GM12878 (cell line): Measurements from ENCODE around the gene NRG2. TPM values are rescaled to one million over a fixed set of nuclear protein-coding genes. Genes with fewer than 3 reads are reported as not detected.

ENCODE experiments used
- ATAC-seq: fragments of 200-7000 bp; cut with Tn5 transposase; 3 replicates; pipeline ENCODE4 v1.9.1; 2020; ENCODE audit warnings: mild to moderate bottlenecking, moderate library complexity
- BruUV-seq: library from RNA; stranded (reverse); fragments of 400-500 nt; replicated peaks from 2 replicates; lab custom pipeline; 2021; lab: Mats Ljungman, UMichigan
- CTCF ChIA-PET: fragments of 300-600 bp; sonication (Branson Sonifier 250); formaldehyde crosslinking; extraction: SDS; loops from one replicate; lab custom pipeline; 2021; ENCODE audit warnings: inconsistent platforms; lab: Yijun Ruan, JAX
- POLR2A ChIA-PET: fragments of 350-600 bp; formaldehyde crosslinking; extraction: SDS; loops from one replicate; lab custom pipeline; 2021; ENCODE audit warnings: inconsistent platforms; lab: Charles Lee
- RAD21 ChIA-PET: fragments of 300-600 bp; sonication (Branson Sonifier 250); formaldehyde crosslinking; loops from one replicate; lab custom pipeline; 2023; ENCODE audit warnings: antibody characterized with exemption; ENCODE audit not compliant: unreplicated experiment; lab: Charles Lee
- SMC1A ChIA-PET: fragments of 300-600 bp; sonication (Branson Sonifier 250); formaldehyde crosslinking; loops from one replicate; lab custom pipeline; 2023; ENCODE audit not compliant: unreplicated experiment, uncharacterized antibody; lab: Charles Lee
- DNase-seq: peaks from one replicate; pipeline ENCODE4 v3.0.0-alpha.2; 2011; ENCODE audit warnings: low read depth, low spot score
- FAIRE-seq: peaks from 3 replicates; lab custom pipeline; 2011; peaks lifted over from hg19 to GRCh38; lab: Jason Lieb, UNC
- H2AFZ ChIP-seq: 2 replicates; pipeline ENCODE4 v1.6.0; 2011; ENCODE audit warnings: low read depth, low read length, control low read depth; ENCODE audit not compliant: control insufficient read depth
- H3K27ac ChIP-seq: 2 replicates; pipeline ENCODE4 v1.5.1; 2011; ENCODE audit warnings: control low read depth; ENCODE audit not compliant: control insufficient read depth, insufficient read depth
- H3K27me3 ChIP-seq, 2 experiments: replicated peaks in 1 of 2; 2 replicates each; pipeline versions ENCODE4 v1.6.0 to v1.6.1; 2011; ENCODE audit warnings: low read length in 1 of 2; ENCODE audit not compliant: control insufficient read depth in 2 of 2, insufficient read depth in 2 of 2
- H3K36me3 ChIP-seq, 2 experiments: 2 replicates each; pipeline ENCODE4 v1.5.1; 2011; ENCODE audit warnings: low read length in 1 of 2; ENCODE audit not compliant: control insufficient read depth in 2 of 2, insufficient read depth in 2 of 2
- H3K4me1 ChIP-seq: 2 replicates; pipeline ENCODE4 v1.6.1; 2011; ENCODE audit warnings: mild to moderate bottlenecking, low read length, moderate library complexity, mixed read lengths; ENCODE audit not compliant: control insufficient read depth, insufficient read depth
- H3K4me2 ChIP-seq: 2 replicates; pipeline ENCODE4 v1.6.0; 2011; ENCODE audit warnings: control low read depth; ENCODE audit not compliant: control insufficient read depth, insufficient read depth
- H3K4me3 ChIP-seq: fragments of 200-600 bp; sonication (generic); 2 replicates; pipeline ENCODE4 v1.5.1; 2016
- H3K79me2 ChIP-seq: 2 replicates; pipeline ENCODE4 v1.6.0; 2011; ENCODE audit warnings: low read length; ENCODE audit not compliant: control insufficient read depth, insufficient read depth
- H3K9ac ChIP-seq: 2 replicates; pipeline ENCODE4 v1.8.0; 2011; ENCODE audit warnings: low read length, control low read depth, mixed read lengths; ENCODE audit not compliant: control insufficient read depth, insufficient read depth
- H3K9me3 ChIP-seq: replicated peaks from 3 replicates; pipeline ENCODE4 v1.5.1; 2011; ENCODE audit warnings: mild to moderate bottlenecking, low read length; ENCODE audit not compliant: control insufficient read depth, insufficient read depth
- H4K20me1 ChIP-seq: 2 replicates; pipeline ENCODE4 v1.6.0; 2011; ENCODE audit not compliant: control insufficient read depth, insufficient read depth
- ASH2L ChIP-seq: fragments of 300-600, 200-600 bp; sonication (generic); IDR thresholded peaks from 2 replicates; pipeline ENCODE4 v1.6.1; 2017; ENCODE audit warnings: low read depth, mild to moderate bottlenecking, borderline replicate concordance
- BCL11A ChIP-seq: IDR thresholded peaks from 2 replicates; pipeline ENCODE4 v1.6.1; 2011; ENCODE audit warnings: low read depth, low read length
- EGR1 ChIP-seq, 2 experiments: IDR thresholded peaks; 1 replicate in 1 of 2; 2 replicates in 1 of 2; pipeline ENCODE4 v1.6.1; 2011 to 2012; ENCODE audit warnings: low read depth in 2 of 2, low read length in 2 of 2, borderline replicate concordance in 1 of 2, mild to moderate bottlenecking in 1 of 2, moderate library complexity in 1 of 2
- IKZF1 ChIP-seq: fragments of 450-650 bp; conservative IDR thresholded peaks from 2 replicates; pipeline ENCODE4 v1.6.1; 2017; ENCODE audit warnings: antibody characterized with exemption, mild to moderate bottlenecking
- KLF5 ChIP-seq: fragments of 450-650 bp; IDR thresholded peaks from 2 replicates; pipeline ENCODE4 v1.6.1; 2014; ENCODE audit warnings: mild to moderate bottlenecking; ENCODE audit not compliant: partially characterized antibody
- MEF2B ChIP-seq: fragments of 450-650 bp; IDR thresholded peaks from 2 replicates; pipeline ENCODE4 v1.6.1; 2018; ENCODE audit warnings: mild to moderate bottlenecking, moderate library complexity; ENCODE audit not compliant: partially characterized antibody, poor library complexity, severe bottlenecking
- NR2C2 ChIP-seq: IDR thresholded peaks from 2 replicates; pipeline ENCODE4 v1.6.1; 2011; ENCODE audit warnings: borderline replicate concordance, low read depth; ENCODE audit not compliant: control insufficient read depth, insufficient read length
- PML ChIP-seq: IDR thresholded peaks from 2 replicates; pipeline ENCODE4 v1.6.1; 2012; ENCODE audit warnings: low read length, inconsistent platforms
- SMC3 ChIP-seq: IDR thresholded peaks from 2 replicates; pipeline ENCODE4 v1.6.1; 2011; ENCODE audit warnings: low read length, improper control_type of control experiment, borderline replicate concordance
- ZNF207 ChIP-seq: fragments of 450-650 bp; IDR thresholded peaks from 2 replicates; pipeline ENCODE4 v1.6.1; 2014; ENCODE audit warnings: antibody characterized with exemption, mild to moderate bottlenecking, borderline replicate concordance
- whole genome bisulfite sequencing: methylation state at CpG from one replicate; pipeline ENCODE4 v1.1.6; 2016; ENCODE audit warnings: low lambda C conversion rate; ENCODE audit not compliant: insufficient replicate concordance, insufficient coverage; ENCODE audit errors: missing lambda C conversion rate; 5-methylcytosine and 5-hydroxymethylcytosine counted together
- in situ Hi-C: fragments of 300-500 bp; cut with MboI; formaldehyde crosslinking; loops from 9 replicates; pipeline ENCODE4 v1.14.3; 2018; ENCODE audit warnings: mixed read lengths
- intact Hi-C: fragments of 100-400 bp; cut with micrococcal nuclease; formaldehyde crosslinking; loops from one replicate; pipeline ENCODE4 v1.14.2; 2022; ENCODE audit not compliant: unreplicated experiment
- polyA plus RNA-seq, 11 experiments: library from polyadenylated mRNA; depleted of rRNA in 4 of 11; unstranded in 6 of 11; stranded (reverse) in 5 of 11; fragments of >200 nt; fragmentation: Nextera tagmentation in 4 of 11; fragmentation: Illumina TruSeq in 1 of 11; extraction: Ambion mirVana in 4 of 11; extraction: Trizol in 1 of 11; gene quantifications; 1 replicate in 1 of 11; 2 replicates in 10 of 11; pipeline versions ENCODE4 v1.2.1 to v1.2.3, GENCODE V29; 2011 to 2016; ENCODE audit warnings: inconsistent platforms in 2 of 11, missing spikeins in 2 of 11, low read depth in 1 of 11
- total RNA-seq, 4 experiments: library from RNA; depleted of rRNA in 3 of 4; stranded (reverse); fragments of >200 nt in 3 of 4; fragmentation: Illumina TruSeq in 1 of 4; extraction: Trizol in 1 of 4; gene quantifications; 2 replicates each; pipeline versions ENCODE4 v1.2.1 to v1.2.3, GENCODE V29; 2013 to 2021
- TF ChIP-seq, protein P1 (sequence below): fragments of 450-650 bp; IDR thresholded peaks from 2 replicates; pipeline ENCODE4 v1.6.1; 2017; ENCODE audit warnings: mild to moderate bottlenecking
- TF ChIP-seq, protein P2 (sequence below): fragments of 450-650 bp; IDR thresholded peaks from 2 replicates; pipeline ENCODE4 v1.6.1; 2017; ENCODE audit warnings: mild to moderate bottlenecking, moderate library complexity
- TF ChIP-seq, protein P3 (sequence below), 3 experiments: IDR thresholded peaks in 2 of 3; conservative IDR thresholded peaks in 1 of 3; 2 replicates each; pipeline ENCODE4 v1.5.1; 2011; ENCODE audit warnings: low read depth in 3 of 3, low read length in 3 of 3, mild to moderate bottlenecking in 3 of 3, control low read depth in 2 of 3, moderate library complexity in 2 of 3, inconsistent platforms in 1 of 3, mixed read lengths in 1 of 3; ENCODE audit not compliant: control insufficient read depth in 2 of 3, insufficient read depth in 1 of 3; ENCODE audit errors: extremely low read depth in 1 of 3

Gene NRG2
- total and polyA plus RNA-seq, 10 of the 15 experiments (the other 5 are each of a cell fraction or from before 2014, with no cell fraction given), result 0.10 to 21.7 (median 9.6) TPM

DNA sequence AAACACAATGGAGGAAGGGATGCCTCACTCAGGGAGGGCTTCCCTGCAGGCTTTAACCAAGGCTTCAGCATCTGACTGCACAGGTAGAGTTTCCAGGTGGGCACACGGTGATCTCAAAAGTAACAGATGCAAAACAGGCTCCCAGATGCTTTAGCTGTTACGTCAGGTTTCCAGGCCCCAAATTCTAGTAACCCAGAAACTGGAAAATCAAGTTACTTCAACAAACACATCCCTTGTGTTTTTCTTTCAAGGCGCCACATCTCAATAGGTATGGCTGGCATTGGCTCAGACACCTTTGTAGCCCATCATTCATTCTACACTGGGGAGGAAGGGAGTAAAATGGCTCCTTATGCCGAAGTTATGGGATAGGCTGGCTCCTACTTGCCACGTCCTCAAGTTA is 27.4 kb downstream of the NRG2 start:
- no TSS peak for BruUV-seq
- Histone ChIP-seq H3K27me3 (no peaks in the 10 kb centered on the region), H3K79me2 (peaks cover 31% of the 10 kb centered on the region), H3K9ac (no peak overlapping the region), H3K27ac (no peak overlapping the region), H3K36me3 (no peaks in the 10 kb centered on the region; a peak in 1 of 4 replicates), H3K4me2 (no peak overlapping the region)
- ChIA-PET SMC1A (interaction anchor here (4.2 to 27.7 kb wide), 2 partner anchors 11 to 26 kb away, joined by 19 to 394 read pairs; partner anchors contain the start of gene NRG2), RAD21 (no interaction called here), POLR2A (interaction anchor here (1.2 to 1.4 kb wide), 2 partner anchors 15 to 33 kb away, joined by 3 read pairs; no protein-coding TSS in a partner anchor)
- FAIRE-seq (no peak), DNase-seq (no peak)
- in situ Hi-C loops, result no loop called here
- no peak for TF ChIP-seq MEF2B
- no peak for TF ChIP-seq NR2C2
- TF ChIP-seq SMC3, result no peak
- TF ChIP-seq, protein P1, sequence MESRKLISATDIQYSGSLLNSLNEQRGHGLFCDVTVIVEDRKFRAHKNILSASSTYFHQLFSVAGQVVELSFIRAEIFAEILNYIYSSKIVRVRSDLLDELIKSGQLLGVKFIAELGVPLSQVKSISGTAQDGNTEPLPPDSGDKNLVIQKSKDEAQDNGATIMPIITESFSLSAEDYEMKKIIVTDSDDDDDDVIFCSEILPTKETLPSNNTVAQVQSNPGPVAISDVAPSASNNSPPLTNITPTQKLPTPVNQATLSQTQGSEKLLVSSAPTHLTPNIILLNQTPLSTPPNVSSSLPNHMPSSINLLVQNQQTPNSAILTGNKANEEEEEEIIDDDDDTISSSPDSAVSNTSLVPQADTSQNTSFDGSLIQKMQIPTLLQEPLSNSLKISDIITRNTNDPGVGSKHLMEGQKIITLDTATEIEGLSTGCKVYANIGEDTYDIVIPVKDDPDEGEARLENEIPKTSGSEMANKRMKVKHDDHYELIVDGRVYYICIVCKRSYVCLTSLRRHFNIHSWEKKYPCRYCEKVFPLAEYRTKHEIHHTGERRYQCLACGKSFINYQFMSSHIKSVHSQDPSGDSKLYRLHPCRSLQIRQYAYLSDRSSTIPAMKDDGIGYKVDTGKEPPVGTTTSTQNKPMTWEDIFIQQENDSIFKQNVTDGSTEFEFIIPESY, result no peak
- no peak for TF ChIP-seq IKZF1
- TF ChIP-seq EGR1 (IDR thresholded peaks at IDR 0.05; ENCODE audit: borderline replicate concordance in 1 of 2, low read depth in 2 of 2, low read length in 2 of 2), result no peak
- TF ChIP-seq, protein P2, sequence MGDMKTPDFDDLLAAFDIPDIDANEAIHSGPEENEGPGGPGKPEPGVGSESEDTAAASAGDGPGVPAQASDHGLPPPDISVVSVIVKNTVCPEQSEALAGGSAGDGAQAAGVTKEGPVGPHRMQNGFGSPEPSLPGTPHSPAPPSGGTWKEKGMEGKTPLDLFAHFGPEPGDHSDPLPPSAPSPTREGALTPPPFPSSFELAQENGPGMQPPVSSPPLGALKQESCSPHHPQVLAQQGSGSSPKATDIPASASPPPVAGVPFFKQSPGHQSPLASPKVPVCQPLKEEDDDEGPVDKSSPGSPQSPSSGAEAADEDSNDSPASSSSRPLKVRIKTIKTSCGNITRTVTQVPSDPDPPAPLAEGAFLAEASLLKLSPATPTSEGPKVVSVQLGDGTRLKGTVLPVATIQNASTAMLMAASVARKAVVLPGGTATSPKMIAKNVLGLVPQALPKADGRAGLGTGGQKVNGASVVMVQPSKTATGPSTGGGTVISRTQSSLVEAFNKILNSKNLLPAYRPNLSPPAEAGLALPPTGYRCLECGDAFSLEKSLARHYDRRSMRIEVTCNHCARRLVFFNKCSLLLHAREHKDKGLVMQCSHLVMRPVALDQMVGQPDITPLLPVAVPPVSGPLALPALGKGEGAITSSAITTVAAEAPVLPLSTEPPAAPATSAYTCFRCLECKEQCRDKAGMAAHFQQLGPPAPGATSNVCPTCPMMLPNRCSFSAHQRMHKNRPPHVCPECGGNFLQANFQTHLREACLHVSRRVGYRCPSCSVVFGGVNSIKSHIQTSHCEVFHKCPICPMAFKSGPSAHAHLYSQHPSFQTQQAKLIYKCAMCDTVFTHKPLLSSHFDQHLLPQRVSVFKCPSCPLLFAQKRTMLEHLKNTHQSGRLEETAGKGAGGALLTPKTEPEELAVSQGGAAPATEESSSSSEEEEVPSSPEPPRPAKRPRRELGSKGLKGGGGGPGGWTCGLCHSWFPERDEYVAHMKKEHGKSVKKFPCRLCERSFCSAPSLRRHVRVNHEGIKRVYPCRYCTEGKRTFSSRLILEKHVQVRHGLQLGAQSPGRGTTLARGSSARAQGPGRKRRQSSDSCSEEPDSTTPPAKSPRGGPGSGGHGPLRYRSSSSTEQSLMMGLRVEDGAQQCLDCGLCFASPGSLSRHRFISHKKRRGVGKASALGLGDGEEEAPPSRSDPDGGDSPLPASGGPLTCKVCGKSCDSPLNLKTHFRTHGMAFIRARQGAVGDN, result no peak
- TF ChIP-seq PML, result no peak
- TF ChIP-seq BCL11A, result no peak
- no peak for TF ChIP-seq KLF5
- TF ChIP-seq ASH2L, result no peak
- TF ChIP-seq, protein P3, sequence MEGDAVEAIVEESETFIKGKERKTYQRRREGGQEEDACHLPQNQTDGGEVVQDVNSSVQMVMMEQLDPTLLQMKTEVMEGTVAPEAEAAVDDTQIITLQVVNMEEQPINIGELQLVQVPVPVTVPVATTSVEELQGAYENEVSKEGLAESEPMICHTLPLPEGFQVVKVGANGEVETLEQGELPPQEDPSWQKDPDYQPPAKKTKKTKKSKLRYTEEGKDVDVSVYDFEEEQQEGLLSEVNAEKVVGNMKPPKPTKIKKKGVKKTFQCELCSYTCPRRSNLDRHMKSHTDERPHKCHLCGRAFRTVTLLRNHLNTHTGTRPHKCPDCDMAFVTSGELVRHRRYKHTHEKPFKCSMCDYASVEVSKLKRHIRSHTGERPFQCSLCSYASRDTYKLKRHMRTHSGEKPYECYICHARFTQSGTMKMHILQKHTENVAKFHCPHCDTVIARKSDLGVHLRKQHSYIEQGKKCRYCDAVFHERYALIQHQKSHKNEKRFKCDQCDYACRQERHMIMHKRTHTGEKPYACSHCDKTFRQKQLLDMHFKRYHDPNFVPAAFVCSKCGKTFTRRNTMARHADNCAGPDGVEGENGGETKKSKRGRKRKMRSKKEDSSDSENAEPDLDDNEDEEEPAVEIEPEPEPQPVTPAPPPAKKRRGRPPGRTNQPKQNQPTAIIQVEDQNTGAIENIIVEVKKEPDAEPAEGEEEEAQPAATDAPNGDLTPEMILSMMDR (IDR thresholded peaks at IDR 0.05 in 2 of 3, conservative IDR thresholded peaks at IDR 0.05 in 1 of 3; ENCODE audit: control insufficient read depth in 2 of 3, extremely low read depth in 1 of 3, insufficient read depth in 1 of 3, low read depth in 3 of 3, low read length in 3 of 3), result no peak
- no peak for TF ChIP-seq ZNF207
- TF ChIP-seq, all 136 proteins: peak for 0
- ATAC-seq, result no peak
- no peaks in the 10 kb centered on the region for H4K20me1 ChIP-seq
- 51% methylated on average over 5 of the region's 5 CpGs for WGBS
- no peak overlapping the region for H3K4me3 ChIP-seq
- CTCF ChIA-PET, result interaction anchor here (1.8 kb wide), 1 partner anchor 10 kb away, joined by 4 read pairs; no protein-coding TSS in a partner anchor
- no peak overlapping the region for H2AFZ ChIP-seq
- H3K4me1 ChIP-seq, result peaks cover 12% of the 10 kb centered on the region
- intact Hi-C loops, result no loop called here
- H3K9me3 ChIP-seq, result peaks cover 2% of the 10 kb centered on the region; the same call in 2 of the 3 replicates
